ENCODE results near the gene ZDBF2.

ZDBF2 gene

GRCh38 chr2:206276169-206276942 lies 1.9 kb downstream of the ZDBF2 start (continued):
- TF ChIP-seq ZNF530 (tag by site-specific recombination; IDR thresholded peaks at IDR 0.05; ENCODE audit: low read depth) (no peak), GLIS1 (tag by site-specific recombination; IDR thresholded peaks at IDR 0.05) (no peak), ZNF610 (tag by site-specific recombination; IDR thresholded peaks at IDR 0.05; ENCODE audit: borderline replicate concordance) (no peak), ZNF362 (tag by site-specific recombination; IDR thresholded peaks at IDR 0.05) (no peak), ZNF701 (tag by site-specific recombination; IDR thresholded peaks at IDR 0.05) (no peak), ZNF26 (tag by site-specific recombination; IDR thresholded peaks at IDR 0.05) (no peak), ZBTB1 (tag by site-specific recombination; IDR thresholded peaks at IDR 0.05) (no peak), ZNF664 (tag by site-specific recombination; IDR thresholded peaks at IDR 0.05) (peak; percentile 94), ZNF513 (tag by site-specific recombination; IDR thresholded peaks at IDR 0.05) (no peak), ZNF692 (tag by site-specific recombination; IDR thresholded peaks at IDR 0.05) (no peak), ZNF19 (tag by site-specific recombination; IDR thresholded peaks at IDR 0.05; ENCODE audit: low read depth) (no peak), TRIM28 (IDR thresholded peaks at IDR 0.05; ENCODE audit: borderline replicate concordance, low read length) (no peak), ZNF843 (tag by site-specific recombination; IDR thresholded peaks at IDR 0.05) (no peak)

- CTCF ChIA-PET, result interaction anchor here (0.7 kb wide), 1 partner anchor 11 kb away, joined by 3 read pairs; no protein-coding TSS in a partner anchor
- Histone ChIP-seq H3K9me3 (ENCODE audit: control insufficient read depth, insufficient read depth, low read depth, low read length) (no peaks in the 10 kb centered on the region), H3K36me3 (ENCODE audit: control insufficient read depth in 2 of 2, insufficient read depth in 1 of 2, low read length in 2 of 2) (peaks cover 17 to 21% of the 10 kb centered on the region in 2 experiments), H3K4me1 (ENCODE audit: control insufficient read depth, insufficient read depth, low read length) (peaks cover 10% of the 10 kb centered on the region; the same call in 1 of the 2 replicates), H3K4me3 (ENCODE audit: low read depth, low read length) (no peak overlapping the region), H3K27ac (ENCODE audit: extremely low read depth, low read depth, low read length) (no peak overlapping the region)
- POLR2A ChIA-PET, result no interaction called here
- TF ChIP-seq ZBTB17 (tag by site-specific recombination; IDR thresholded peaks at IDR 0.05), result no peak
- TF ChIP-seq ZNF549 (tag by site-specific recombination; IDR thresholded peaks at IDR 0.05), result no peak
- TF ChIP-seq MYNN (tag by site-specific recombination; IDR thresholded peaks at IDR 0.05; ENCODE audit: borderline replicate concordance), result no peak
- TF ChIP-seq KLF16 (tag by site-specific recombination; IDR thresholded peaks at IDR 0.05), result no peak
- no peak for TF ChIP-seq ZBTB26 (tag by site-specific recombination; optimal IDR thresholded peaks at IDR 0.05)
- TF ChIP-seq ZNF157 (tag by site-specific recombination; IDR thresholded peaks at IDR 0.05), result no peak
- TF ChIP-seq TRIM28 (IDR thresholded peaks at IDR 0.05; ENCODE audit: borderline replicate concordance, low read length), result no peak
- no peak for TF ChIP-seq BCL11B (tag by site-specific recombination; IDR thresholded peaks at IDR 0.05; ENCODE audit: low read depth)
- no peak for TF ChIP-seq ZNF623 (tag by site-specific recombination; IDR thresholded peaks at IDR 0.05)
- no peak for TF ChIP-seq RBAK (tag by site-specific recombination; IDR thresholded peaks at IDR 0.05)
- TF ChIP-seq ZFP3 (tag by site-specific recombination; IDR thresholded peaks at IDR 0.05; ENCODE audit: low read depth), result no peak
- no peak for TF ChIP-seq ZNF324 (tag by site-specific recombination; IDR thresholded peaks at IDR 0.05)
- no peak for TF ChIP-seq ZBTB10 (tag by site-specific recombination; IDR thresholded peaks at IDR 0.05)
- TF ChIP-seq ZNF2 (tag by site-specific recombination; IDR thresholded peaks at IDR 0.05), result no peak
Measured at GRCh38 chr2:206277503-206277902, 3.0 kb downstream of the ZDBF2 start.
